K562 (cell line): ENCODE results near the gene FRK. TPM values are rescaled to one million over a fixed set of nuclear protein-coding genes. Genes with fewer than 3 reads are reported as not detected.

Experiments used
- ATAC-seq: fragments of 200-7000 bp; cut with Tn5 transposase; 3 replicates; pipeline ENCODE4 v1.9.1; 2020; ENCODE audit warnings: moderate library complexity
- BruUV-seq: library from RNA; stranded (reverse); fragments of 400-500 nt; replicated peaks from 2 replicates; lab custom pipeline; 2021; lab: Mats Ljungman, UMichigan
- CTCF ChIA-PET: fragments of 300-600 bp; formaldehyde crosslinking; extraction: SDS; loops from one replicate; lab custom pipeline; 2021; ENCODE audit warnings: low intra/inter-chr PET ratio; lab: Yijun Ruan, JAX
- POLR2A ChIA-PET: fragments of 300-600, 350-650 bp; sonication (Branson Sonifier 250); formaldehyde crosslinking; extraction: SDS; loops from one replicate; lab custom pipeline; 2021; ENCODE audit warnings: antibody characterized with exemption, inconsistent platforms; lab: Yijun Ruan, JAX
- DNase-seq, 4 experiments: peaks; one replicate each; pipeline versions ENCODE4 v3.0.0 to v3.0.0-alpha.2; 2011 to 2018; ENCODE audit warnings: low spot score in 3 of 4, mixed read lengths in 3 of 4; ENCODE audit errors: extremely low read depth in 1 of 4
- FAIRE-seq: peaks from 2 replicates; lab custom pipeline; 2011; peaks lifted over from hg19 to GRCh38; lab: Jason Lieb, UNC
- H2AFZ ChIP-seq: 2 replicates; pipeline ENCODE4 v1.6.0; 2011; ENCODE audit warnings: low read depth, low read length, control low read depth, inconsistent platforms
- H3K27ac ChIP-seq: fragments of 200-600 bp; 3 replicates; pipeline ENCODE4 v1.8.0; 2011; ENCODE audit warnings: low read depth, mild to moderate bottlenecking, control low read depth, inconsistent platforms, low read length, moderate library complexity, mixed read lengths; ENCODE audit errors: extremely low read depth
- H3K27me3 ChIP-seq, 2 experiments: fragments of 300-600 bp in 1 of 2; 2 replicates in 1 of 2; 3 replicates in 1 of 2; pipeline versions ENCODE4 v1.6.0 to v1.8.0; 2011; ENCODE audit warnings: inconsistent platforms in 2 of 2, low read length in 2 of 2, mild to moderate bottlenecking in 1 of 2, mixed read lengths in 1 of 2, moderate library complexity in 1 of 2; ENCODE audit not compliant: control insufficient read depth in 2 of 2, insufficient read depth in 2 of 2
- H3K36me3 ChIP-seq: fragments of 300-600 bp; 3 replicates; pipeline ENCODE4 v1.8.0; 2011; ENCODE audit warnings: mild to moderate bottlenecking, low read length, inconsistent platforms; ENCODE audit not compliant: control insufficient read depth, insufficient read depth
- H3K4me1 ChIP-seq, 2 experiments: fragments of 200-600 bp in 1 of 2; replicated peaks in 1 of 2; 2 replicates in 1 of 2; 3 replicates in 1 of 2; pipeline versions ENCODE4 v1.5.1 to v1.8.0; 2011; ENCODE audit warnings: inconsistent platforms in 2 of 2, low read length in 2 of 2, mild to moderate bottlenecking in 1 of 2, mixed read lengths in 1 of 2, moderate library complexity in 1 of 2; ENCODE audit not compliant: control insufficient read depth in 2 of 2, insufficient read depth in 2 of 2
- H3K4me2 ChIP-seq: 2 replicates; pipeline ENCODE4 v1.6.1; 2011; ENCODE audit warnings: low read length, control low read depth, inconsistent platforms, mixed read lengths; ENCODE audit not compliant: insufficient read depth
- H3K4me3 ChIP-seq: fragments of 200-600 bp; sonication (generic), shearing (Covaris generic); 2 replicates; pipeline ENCODE4 v1.5.1; 2016; ENCODE audit warnings: control low read depth, inconsistent platforms
- H3K79me2 ChIP-seq: fragments of 200-600 bp; 3 replicates; pipeline ENCODE4 v1.8.0; 2011; ENCODE audit warnings: low read length, inconsistent platforms; ENCODE audit not compliant: control insufficient read depth, insufficient read depth
- H3K9ac ChIP-seq, 2 experiments: 2 replicates each; pipeline versions ENCODE4 v1.6.0 to v1.6.1; 2011; ENCODE audit warnings: low read depth in 2 of 2, low read length in 2 of 2, control low read depth in 1 of 2, inconsistent platforms in 1 of 2, mild to moderate bottlenecking in 1 of 2, mixed read lengths in 1 of 2; ENCODE audit not compliant: insufficient read depth in 1 of 2
- H3K9me1 ChIP-seq: one replicate; pipeline ENCODE4 v1.6.0; 2011; ENCODE audit warnings: inconsistent platforms, mild to moderate bottlenecking, low read length, moderate library complexity; ENCODE audit not compliant: control insufficient read depth, insufficient read depth
- H3K9me3 ChIP-seq: replicated peaks from 2 replicates; pipeline ENCODE4 v1.5.1; 2011; ENCODE audit warnings: low read depth, low read length, inconsistent platforms; ENCODE audit not compliant: control insufficient read depth, insufficient read depth
- H4K20me1 ChIP-seq: replicated peaks from 2 replicates; pipeline ENCODE4 v1.6.1; 2011; ENCODE audit warnings: low read length, inconsistent platforms, mixed read lengths; ENCODE audit not compliant: control insufficient read depth, insufficient read depth
- BACH1 ChIP-seq: fragments of 200-800 bp; sonication (Bioruptor generic); IDR thresholded peaks from 2 replicates; pipeline ENCODE4 v1.6.1; 2016; ENCODE audit warnings: missing genetic modification characterization, missing compliant biosample characterization
- CEBPZ ChIP-seq: fragments of 150-350 bp; IDR thresholded peaks from 2 replicates; pipeline ENCODE4 v1.6.1; 2014; ENCODE audit warnings: low read depth, mild to moderate bottlenecking, low read length, borderline replicate concordance
- MCM5 ChIP-seq: fragments of 450-650 bp; IDR thresholded peaks from 2 replicates; pipeline ENCODE4 v1.6.1; 2016; ENCODE audit warnings: low read depth
- ZNF124 ChIP-seq: sonication (generic); formaldehyde crosslinking; IDR thresholded peaks from 2 replicates; pipeline ENCODE4 v1.8.1; 2022; ENCODE audit warnings: missing genetic modification reagents
- WGBS: fragments of 100-300 bp; shearing (Covaris generic); methylation state at CpG from one replicate; pipeline ENCODE4 v1.1.6; 2016; ENCODE audit warnings: low coverage, mixed read lengths; ENCODE audit not compliant: insufficient coverage; ENCODE audit errors: missing lambda C conversion rate; 5-methylcytosine and 5-hydroxymethylcytosine counted together
- in situ Hi-C: fragments of 300-500 bp; cut with MboI; formaldehyde crosslinking; loops from 4 replicates; pipeline ENCODE4 v1.15.0; 2018; ENCODE audit warnings: inconsistent platforms, mixed read lengths
- intact Hi-C: fragments of 100-400 bp; cut with micrococcal nuclease; formaldehyde crosslinking; loops from 2 replicates; pipeline ENCODE4 v1.14.2; 2022
- polyA plus RNA-seq, 8 experiments: library from polyadenylated mRNA; depleted of rRNA in 4 of 8; stranded (reverse) in 5 of 8; unstranded in 3 of 8; fragments of >200 nt; fragmentation: Nextera tagmentation in 2 of 8; fragmentation: Illumina TruSeq in 1 of 8; extraction: Ambion mirVana in 2 of 8; extraction: Trizol in 1 of 8; gene quantifications; 2 replicates each; pipeline versions ENCODE4 v1.2.1 to v1.2.3, GENCODE V29; 2011 to 2014; ENCODE audit warnings: inconsistent platforms in 1 of 8, missing spikeins in 1 of 8
- total RNA-seq, 7 experiments: library from RNA; depleted of rRNA in 6 of 7; stranded (reverse); fragments of >200 nt in 6 of 7; fragmentation: Illumina TruSeq in 2 of 7; extraction: Trizol in 2 of 7; gene quantifications; 2 replicates each; pipeline versions ENCODE4 v1.2.1 to v1.2.3, GENCODE V29; 2011 to 2021; ENCODE audit warnings: low replicate concordance in 1 of 7
- TF ChIP-seq, protein P1 (sequence below), 2 experiments: fragments of 200-800 bp in 1 of 2; sonication (Bioruptor generic) in 1 of 2; sonication (generic) in 1 of 2; formaldehyde crosslinking in 1 of 2; IDR thresholded peaks in 1 of 2; conservative IDR thresholded peaks in 1 of 2; 2 replicates each; pipeline versions ENCODE4 v1.5.0 to v1.6.1; 2016 to 2020; ENCODE audit warnings: missing compliant biosample characterization in 1 of 2, missing genetic modification characterization in 1 of 2, missing genetic modification reagents in 1 of 2
- TF ChIP-seq, protein P2 (sequence below): sonication (generic); formaldehyde crosslinking; IDR thresholded peaks from 2 replicates; pipeline ENCODE4 v1.8.0; 2022; ENCODE audit warnings: mild to moderate bottlenecking, low read depth, missing genetic modification reagents
- TF ChIP-seq, protein P3 (sequence below): sonication (generic); formaldehyde crosslinking; IDR thresholded peaks from 2 replicates; pipeline ENCODE4 v1.9.0; 2022; ENCODE audit warnings: mild to moderate bottlenecking, missing genetic modification reagents

FRK gene
- total and polyA plus RNA-seq, 9 of the 15 experiments (the other 6 are each of a cell fraction or from before 2014, with no cell fraction given) = 0.01 to 0.29 (median 0.09) TPM

- H2AFZ ChIP-seq = no peak overlapping the region
- H4K20me1 ChIP-seq = no peaks in the 10 kb centered on the region
- no peak overlapping the region for H3K9ac ChIP-seq
- no peak for ATAC-seq
- no peaks in the 10 kb centered on the region for H3K79me2 ChIP-seq
- H3K9me1 ChIP-seq = no peaks in the 10 kb centered on the region
- H3K4me1 ChIP-seq = no peaks in the 10 kb centered on the region
- TF ChIP-seq MCM5 (no peak), ZNF124 (CRISPR knock-in tag) (no peak), CEBPZ (no peak), BACH1 (no peak)
- TF ChIP-seq, protein P1, sequence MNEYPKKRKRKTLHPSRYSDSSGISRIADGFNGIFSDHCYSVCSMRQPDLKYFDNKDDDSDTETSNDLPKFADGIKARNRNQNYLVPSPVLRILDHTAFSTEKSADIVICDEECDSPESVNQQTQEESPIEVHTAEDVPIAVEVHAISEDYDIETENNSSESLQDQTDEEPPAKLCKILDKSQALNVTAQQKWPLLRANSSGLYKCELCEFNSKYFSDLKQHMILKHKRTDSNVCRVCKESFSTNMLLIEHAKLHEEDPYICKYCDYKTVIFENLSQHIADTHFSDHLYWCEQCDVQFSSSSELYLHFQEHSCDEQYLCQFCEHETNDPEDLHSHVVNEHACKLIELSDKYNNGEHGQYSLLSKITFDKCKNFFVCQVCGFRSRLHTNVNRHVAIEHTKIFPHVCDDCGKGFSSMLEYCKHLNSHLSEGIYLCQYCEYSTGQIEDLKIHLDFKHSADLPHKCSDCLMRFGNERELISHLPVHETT (CRISPR knock-in tag; conservative IDR thresholded peaks at IDR 0.05 in 1 of 2, IDR thresholded peaks at IDR 0.05 in 1 of 2) = no peak
- TF ChIP-seq, protein P2, sequence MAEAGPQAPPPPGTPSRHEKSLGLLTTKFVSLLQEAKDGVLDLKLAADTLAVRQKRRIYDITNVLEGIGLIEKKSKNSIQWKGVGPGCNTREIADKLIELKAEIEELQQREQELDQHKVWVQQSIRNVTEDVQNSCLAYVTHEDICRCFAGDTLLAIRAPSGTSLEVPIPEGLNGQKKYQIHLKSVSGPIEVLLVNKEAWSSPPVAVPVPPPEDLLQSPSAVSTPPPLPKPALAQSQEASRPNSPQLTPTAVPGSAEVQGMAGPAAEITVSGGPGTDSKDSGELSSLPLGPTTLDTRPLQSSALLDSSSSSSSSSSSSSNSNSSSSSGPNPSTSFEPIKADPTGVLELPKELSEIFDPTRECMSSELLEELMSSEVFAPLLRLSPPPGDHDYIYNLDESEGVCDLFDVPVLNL (CRISPR knock-in tag) = no peak
- TF ChIP-seq, protein P3, sequence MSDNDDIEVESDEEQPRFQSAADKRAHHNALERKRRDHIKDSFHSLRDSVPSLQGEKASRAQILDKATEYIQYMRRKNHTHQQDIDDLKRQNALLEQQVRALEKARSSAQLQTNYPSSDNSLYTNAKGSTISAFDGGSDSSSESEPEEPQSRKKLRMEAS (CRISPR knock-in tag) = no peak
- no peak for DNase-seq
- no peak overlapping the region for H3K4me3 ChIP-seq
- intact Hi-C loops (loop anchor here (10.0 kb wide), 1 partner anchor 1905 kb away; no protein-coding TSS in a partner anchor), in situ Hi-C loops (no loop called here)
- no peak overlapping the region for H3K4me2 ChIP-seq
- no peaks in the 10 kb centered on the region for H3K9me3 ChIP-seq
- no peaks in the 10 kb centered on the region for H3K36me3 ChIP-seq
- no peak for FAIRE-seq
- ChIA-PET CTCF (no interaction called here), POLR2A (no interaction called here)
- no peaks in the 10 kb centered on the region for H3K27me3 ChIP-seq
- no TSS peak for BruUV-seq
- H3K27ac ChIP-seq = no peak overlapping the region
- WGBS = 2% methylated on average over 4 of the region's 4 CpGs
Measured at GRCh38 chr6:115899730-115900282, 160.9 kb downstream of the FRK start.
